Measurements from ENCODE around the gene TEX29.

- TF ChIP-seq EZH2phosphoT487 (IDR thresholded peaks at IDR 0.05; ENCODE audit: borderline replicate concordance) (no peak), CTCF (conservative IDR thresholded peaks at IDR 0.05; ENCODE audit: low read length) (no peak)
These were observed 1.8 kb downstream of the TEX29 start for GRCh38 chr13:111322001-111322915.
